Measurements from ENCODE around the gene RTN4RL1. TPM values are rescaled to one million over a fixed set of nuclear protein-coding genes. Genes with fewer than 3 reads are reported as not detected.

RTN4RL1 gene
- total and polyA plus RNA-seq, 2 of the 13 experiments (the other 11 are each of a cell fraction or from before 2014, with no cell fraction given) = 0.01 TPM; not detected in 1

- peak; percentile 20; the same call in 1 of the 2 replicates for TF ChIP-seq THAP9 (CRISPR knock-in tag; IDR thresholded peaks at IDR 0.05; ENCODE audit: borderline replicate concordance)
- TF ChIP-seq CBX1 (IDR thresholded peaks at IDR 0.05; ENCODE audit: low read depth) = no peak
- TF ChIP-seq RAD21 (CRISPR knock-in tag; IDR thresholded peaks at IDR 0.05) = no peak
- no peak for TF ChIP-seq NCOA2 (CRISPR knock-in tag; IDR thresholded peaks at IDR 0.05)
- TF ChIP-seq PHF20 (CRISPR knock-in tag; IDR thresholded peaks at IDR 0.05) = no peak
- TF ChIP-seq KDM5B (CRISPR knock-in tag; IDR thresholded peaks at IDR 0.05; ENCODE audit: borderline replicate concordance) = no peak
- TF ChIP-seq POGK (CRISPR knock-in tag; conservative IDR thresholded peaks at IDR 0.05) = no peak
Observed at GRCh38 chr17:1972487-1973160, 52.5 kb downstream of the RTN4RL1 start (continued).

GRCh38 chr17:1970843-1971384, 54.2 kb downstream of the RTN4RL1 start:
- Histone ChIP-seq H3K4me1 (ENCODE audit: insufficient read depth, low read length) (peaks cover 57% of the 10 kb centered on the region), H3K27ac (ENCODE audit: extremely low read length, insufficient read depth, low read length) (no peak overlapping the region), H3K4me2 (ENCODE audit: low read depth, low read length) (no peak overlapping the region), H3K27me3 (ENCODE audit: control insufficient read depth in 1 of 2, insufficient read depth in 2 of 2, low read length in 2 of 2) (peaks cover 6 to 45% of the 10 kb centered on the region in 2 experiments; a peak in 4 of 5 replicates), H3K79me2 (ENCODE audit: insufficient read depth, low read length) (no peaks in the 10 kb centered on the region), H3K4me3 (replicated peaks in 1 of 3; ENCODE audit: insufficient read depth in 1 of 3, low read depth in 2 of 3, low read length in 3 of 3) (no peak overlapping the region), H3K9me3 (ENCODE audit: low read length) (no peaks in the 10 kb centered on the region), H4K20me1 (ENCODE audit: insufficient read depth, low read length) (no peaks in the 10 kb centered on the region), H2AFZ (ENCODE audit: low read length) (no peak overlapping the region), H3K36me3 (replicated peaks in 1 of 2; ENCODE audit: control insufficient read depth in 1 of 2, insufficient read depth in 2 of 2, low read length in 2 of 2) (no peaks in the 10 kb centered on the region), H3K9ac (ENCODE audit: insufficient read depth, low read depth, low read length) (no peak overlapping the region)
- ATAC-seq (no peak), FAIRE-seq (no peak), DNase-seq (ENCODE audit: low spot score) (no peak)
- POLR2A ChIA-PET = no interaction called here
- intact Hi-C loops (cut with micrococcal nuclease; ENCODE audit: unreplicated experiment) (loop anchor here (10.0 kb wide), 1 partner anchor 54 kb away; the partner anchor contains the start of gene RTN4RL1), in situ Hi-C loops (cut with HindIII; ENCODE audit: extremely low pct_ligation_motif_present, low pct_unique_long_range_greater_than_20kb) (no loop called here)
- CTCF ChIA-PET (ENCODE audit: low intra/inter-chr PET ratio, low total read pairs) = no interaction called here
- TF ChIP-seq MNT (IDR thresholded peaks at IDR 0.05) = peak; percentile 52
- TF ChIP-seq, protein P1, sequence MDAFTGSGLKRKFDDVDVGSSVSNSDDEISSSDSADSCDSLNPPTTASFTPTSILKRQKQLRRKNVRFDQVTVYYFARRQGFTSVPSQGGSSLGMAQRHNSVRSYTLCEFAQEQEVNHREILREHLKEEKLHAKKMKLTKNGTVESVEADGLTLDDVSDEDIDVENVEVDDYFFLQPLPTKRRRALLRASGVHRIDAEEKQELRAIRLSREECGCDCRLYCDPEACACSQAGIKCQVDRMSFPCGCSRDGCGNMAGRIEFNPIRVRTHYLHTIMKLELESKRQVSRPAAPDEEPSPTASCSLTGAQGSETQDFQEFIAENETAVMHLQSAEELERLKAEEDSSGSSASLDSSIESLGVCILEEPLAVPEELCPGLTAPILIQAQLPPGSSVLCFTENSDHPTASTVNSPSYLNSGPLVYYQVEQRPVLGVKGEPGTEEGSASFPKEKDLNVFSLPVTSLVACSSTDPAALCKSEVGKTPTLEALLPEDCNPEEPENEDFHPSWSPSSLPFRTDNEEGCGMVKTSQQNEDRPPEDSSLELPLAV (CRISPR knock-in tag; conservative IDR thresholded peaks at IDR 0.05; ENCODE audit: low read depth) = no peak
- 55% methylated on average over 12 of the region's 12 CpGs for whole genome bisulfite sequencing (ENCODE audit: low lambda C conversion rate)
- no TSS peak for BruUV-seq (replicated peaks)

Data from HepG2 (cell line).